BE2C (cell line): ENCODE measurements around the gene USP9X.

Experiments used
- DNase-seq: peaks from one replicate; pipeline ENCODE4 v3.0.0-alpha.2; 2020
- H3K27me3 ChIP-seq: fragments of 250-450 bp; sonication (Bioruptor Pico); 2 replicates; pipeline ENCODE4 v1.5.1; 2020; ENCODE audit warnings: mild to moderate bottlenecking
- H3K36me3 ChIP-seq: fragments of 250-450 bp; sonication (Bioruptor Pico); 2 replicates; pipeline ENCODE4 v1.5.1; 2020; ENCODE audit warnings: mild to moderate bottlenecking
- H3K4me1 ChIP-seq: fragments of 250-450 bp; sonication (Bioruptor Pico); 2 replicates; pipeline ENCODE4 v1.5.1; 2020
- H3K4me3 ChIP-seq: 2 replicates; pipeline ENCODE4 v1.5.1; 2011; ENCODE audit warnings: low read depth, low read length
- H3K9me3 ChIP-seq: fragments of 250-450 bp; sonication (Bioruptor Pico); 2 replicates; pipeline ENCODE4 v1.5.1; 2020
- TF ChIP-seq, protein P1 (sequence below): IDR thresholded peaks from 2 replicates; pipeline ENCODE4 v1.5.1; 2012; ENCODE audit warnings: mild to moderate bottlenecking, low read depth, low read length

Gene USP9X

DNA sequence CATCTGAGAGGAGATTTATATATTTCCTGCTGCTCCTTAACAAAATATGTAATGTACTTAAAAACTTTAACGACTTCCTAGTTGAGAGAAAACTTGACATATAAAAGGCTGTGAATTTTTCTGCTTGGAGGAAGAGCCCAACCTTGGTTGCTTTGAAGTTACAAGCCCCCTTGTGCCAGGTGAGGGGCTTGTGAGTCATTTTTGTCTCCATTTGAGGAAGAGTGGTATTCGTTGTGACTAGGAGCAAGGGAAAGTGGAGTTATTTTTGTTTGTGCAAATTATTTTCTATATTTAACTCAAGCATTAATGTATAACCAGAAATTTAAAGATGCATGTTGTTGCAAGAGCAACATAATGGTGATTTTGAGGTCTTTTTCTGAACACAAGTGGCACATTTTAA is 149.7 kb downstream of the USP9X start:
- Histone ChIP-seq H3K36me3 (peaks cover 6% of the 10 kb centered on the region), H3K9me3 (no peaks in the 10 kb centered on the region), H3K4me1 (no peaks in the 10 kb centered on the region), H3K4me3 (no peak overlapping the region), H3K27me3 (no peaks in the 10 kb centered on the region)
- DNase-seq, result no peak
- TF ChIP-seq, protein P1, sequence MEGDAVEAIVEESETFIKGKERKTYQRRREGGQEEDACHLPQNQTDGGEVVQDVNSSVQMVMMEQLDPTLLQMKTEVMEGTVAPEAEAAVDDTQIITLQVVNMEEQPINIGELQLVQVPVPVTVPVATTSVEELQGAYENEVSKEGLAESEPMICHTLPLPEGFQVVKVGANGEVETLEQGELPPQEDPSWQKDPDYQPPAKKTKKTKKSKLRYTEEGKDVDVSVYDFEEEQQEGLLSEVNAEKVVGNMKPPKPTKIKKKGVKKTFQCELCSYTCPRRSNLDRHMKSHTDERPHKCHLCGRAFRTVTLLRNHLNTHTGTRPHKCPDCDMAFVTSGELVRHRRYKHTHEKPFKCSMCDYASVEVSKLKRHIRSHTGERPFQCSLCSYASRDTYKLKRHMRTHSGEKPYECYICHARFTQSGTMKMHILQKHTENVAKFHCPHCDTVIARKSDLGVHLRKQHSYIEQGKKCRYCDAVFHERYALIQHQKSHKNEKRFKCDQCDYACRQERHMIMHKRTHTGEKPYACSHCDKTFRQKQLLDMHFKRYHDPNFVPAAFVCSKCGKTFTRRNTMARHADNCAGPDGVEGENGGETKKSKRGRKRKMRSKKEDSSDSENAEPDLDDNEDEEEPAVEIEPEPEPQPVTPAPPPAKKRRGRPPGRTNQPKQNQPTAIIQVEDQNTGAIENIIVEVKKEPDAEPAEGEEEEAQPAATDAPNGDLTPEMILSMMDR, result no peak

DNA sequence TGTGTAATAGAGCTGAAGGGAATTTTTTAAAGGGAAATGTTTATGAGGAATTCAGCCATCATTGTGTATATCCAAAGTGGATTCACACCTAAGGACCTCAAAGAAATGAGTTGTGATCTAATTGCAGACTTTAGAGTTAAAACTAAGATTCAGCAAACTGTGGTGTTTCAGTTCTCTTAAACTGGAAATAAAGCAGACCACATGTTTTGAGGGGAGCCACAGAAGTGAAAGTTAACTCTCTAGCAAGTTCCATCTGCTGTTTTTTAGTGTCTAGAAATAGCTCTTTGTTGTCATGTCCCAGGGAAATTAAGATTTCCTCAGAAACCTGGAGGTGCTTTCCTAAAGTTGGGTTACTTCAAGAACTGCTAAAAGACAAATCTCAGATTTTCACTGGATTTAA is 151.4 kb downstream of the USP9X start:
- no peak for DNase-seq
- no peak overlapping the region for H3K4me3 ChIP-seq
- no peaks in the 10 kb centered on the region for H3K9me3 ChIP-seq
- H3K27me3 ChIP-seq, result no peaks in the 10 kb centered on the region
- H3K36me3 ChIP-seq, result peaks cover 3% of the 10 kb centered on the region
- H3K4me1 ChIP-seq, result no peaks in the 10 kb centered on the region
- TF ChIP-seq, protein P1, result no peak

DNA sequence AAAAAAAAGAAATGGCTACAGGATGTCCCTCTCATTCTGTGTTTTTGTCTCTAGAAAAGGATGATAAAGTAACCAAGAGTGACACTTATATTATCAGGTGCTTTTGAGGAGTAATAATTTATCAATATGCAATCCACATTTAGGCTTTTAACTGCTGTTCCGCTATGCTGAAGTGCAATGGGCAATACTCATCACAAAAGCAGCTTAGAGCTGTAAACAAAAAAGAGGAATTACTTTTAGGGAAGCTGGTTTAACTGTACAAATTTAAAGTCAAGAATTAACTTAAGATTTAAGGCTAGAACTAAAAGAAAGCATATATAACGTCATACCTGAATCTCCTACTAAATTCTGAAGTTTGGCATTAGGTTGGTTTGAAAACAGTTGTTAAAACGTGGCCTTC is 155.3 kb downstream of the USP9X start:
- Histone ChIP-seq H3K4me3 (no peak overlapping the region), H3K27me3 (no peaks in the 10 kb centered on the region), H3K9me3 (no peaks in the 10 kb centered on the region), H3K4me1 (no peaks in the 10 kb centered on the region), H3K36me3 (no peaks in the 10 kb centered on the region)
- no peak for DNase-seq
- TF ChIP-seq, protein P1, result no peak

DNA sequence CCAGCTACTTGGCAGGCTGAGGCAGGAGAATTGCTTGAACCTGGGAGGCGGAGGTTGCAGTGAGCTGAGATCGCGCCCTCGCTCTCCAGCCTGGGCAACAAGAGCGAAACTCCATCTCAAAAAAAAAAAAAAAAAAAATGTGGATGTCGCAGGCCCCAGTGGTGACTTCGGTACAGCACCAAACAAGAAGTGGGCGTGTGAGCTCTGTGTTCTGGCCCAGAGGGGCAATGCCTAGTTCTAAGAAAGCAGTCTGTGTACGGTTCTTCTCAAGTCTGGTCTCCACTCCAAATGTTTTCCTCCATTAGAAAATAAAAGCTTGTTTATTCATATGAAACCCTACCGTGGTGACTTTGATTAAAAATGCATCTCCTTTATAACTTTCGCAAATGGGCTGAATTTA is 156.7 kb downstream of the USP9X start:
- H3K4me1 ChIP-seq, result no peaks in the 10 kb centered on the region
- DNase-seq, result no peak

DNA sequence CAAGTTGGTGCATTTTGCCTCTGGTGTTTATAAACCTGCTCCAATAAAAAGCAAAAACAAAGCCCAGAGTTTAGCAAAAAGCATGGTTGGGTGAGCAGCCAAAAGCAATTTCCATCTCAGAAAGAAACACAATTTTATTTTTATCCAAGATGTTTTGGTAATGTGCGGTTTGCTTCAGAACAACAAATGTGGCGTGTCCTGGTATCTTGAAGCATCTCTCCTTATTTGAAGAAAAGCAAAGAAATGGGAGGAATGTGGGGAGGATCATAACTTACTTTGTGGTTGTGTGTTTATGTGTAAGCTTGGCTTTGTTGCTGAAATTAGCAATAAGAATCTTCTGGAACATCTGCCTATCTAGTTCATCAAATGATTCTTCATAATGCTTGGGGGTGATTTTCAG is 160.4 kb downstream of the USP9X start:
- H3K27me3 ChIP-seq, result no peaks in the 10 kb centered on the region
- no peak for DNase-seq
- no peaks in the 10 kb centered on the region for H3K36me3 ChIP-seq
- TF ChIP-seq, protein P1, result no peak
- no peak overlapping the region for H3K4me3 ChIP-seq
- no peaks in the 10 kb centered on the region for H3K9me3 ChIP-seq
- no peaks in the 10 kb centered on the region for H3K4me1 ChIP-seq

More for the DNA sequence above, 156.7 kb downstream of the USP9X start:
- no peak overlapping the region for H3K4me3 ChIP-seq
- no peaks in the 10 kb centered on the region for H3K9me3 ChIP-seq
- H3K36me3 ChIP-seq, result no peaks in the 10 kb centered on the region
- no peaks in the 10 kb centered on the region for H3K27me3 ChIP-seq
- TF ChIP-seq, protein P1, result no peak

DNA sequence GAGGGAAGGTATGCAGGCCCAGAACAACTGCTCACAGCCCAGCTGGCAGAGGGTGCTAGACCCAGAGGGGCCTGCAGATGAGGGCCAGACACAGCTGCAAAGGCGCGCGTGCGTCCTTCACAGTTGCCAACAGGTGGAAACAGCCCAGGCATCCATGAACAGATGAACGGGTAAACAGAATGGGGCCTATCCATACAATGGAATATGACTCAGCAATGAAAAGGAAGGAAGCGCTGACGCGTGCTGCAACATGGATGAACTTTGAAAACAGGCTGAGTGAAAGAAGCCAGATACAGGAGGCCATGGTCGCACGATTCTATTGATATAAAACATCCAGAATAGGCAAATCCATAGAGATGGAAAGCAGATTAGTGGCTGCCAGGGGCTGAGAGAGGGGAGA is 165.6 kb downstream of the USP9X start:
- TF ChIP-seq, protein P1, result no peak
- no peak for DNase-seq
- H3K9me3 ChIP-seq, result no peaks in the 10 kb centered on the region

More for the DNA sequence above, 165.6 kb downstream of the USP9X start:
- Histone ChIP-seq H3K4me1 (no peaks in the 10 kb centered on the region), H3K27me3 (no peaks in the 10 kb centered on the region), H3K4me3 (no peak overlapping the region), H3K36me3 (no peaks in the 10 kb centered on the region)
